ENCODE results near the gene HS2ST1.
"Not testable (repeated sequence)": the region's sequence is repeated elsewhere in the genome, so short reads cannot be mapped to it uniquely, and the experiment has no call there.

Gene HS2ST1

GRCh38 chr1:87052400-87052799 lies 138.0 kb downstream of the HS2ST1 start:
- H3K4me3 ChIP-seq (ENCODE audit: low read depth, low read length): no peak overlapping the region
- no peak for DNase-seq (ENCODE audit: low read depth)

- DNase-seq (ENCODE audit: low read depth): no peak
- H3K4me3 ChIP-seq (ENCODE audit: low read depth, low read length): no peak overlapping the region
Measured at GRCh38 chr1:87052961-87053360, 138.5 kb downstream of the HS2ST1 start.

DNA sequence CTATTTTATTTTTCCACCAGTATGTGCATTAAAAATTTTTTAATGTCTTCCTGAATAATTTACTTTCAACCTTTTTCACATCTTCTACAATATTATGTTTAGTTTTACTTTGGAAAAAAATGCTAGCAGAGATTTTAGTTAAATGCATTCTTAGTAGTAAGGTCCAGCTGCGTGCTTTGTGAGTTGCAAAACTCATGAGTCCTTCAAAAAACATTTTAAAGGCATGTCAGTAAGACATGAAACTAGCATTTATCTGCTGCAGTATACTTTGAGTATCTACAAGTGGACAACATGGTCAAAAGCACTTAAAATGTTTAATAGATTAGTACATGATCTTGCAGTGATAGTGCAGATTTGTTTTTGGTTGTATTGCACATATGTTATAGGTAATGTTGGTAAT lies 139.0 kb downstream of the HS2ST1 start:
- H3K4me3 ChIP-seq (ENCODE audit: low read depth, low read length): no peak overlapping the region
- DNase-seq (ENCODE audit: low read depth): no peak

GRCh38 chr1:87056974-87057373 lies 142.5 kb downstream of the HS2ST1 start:
- no peak overlapping the region for H3K4me3 ChIP-seq (ENCODE audit: low read depth, low read length)
- DNase-seq (ENCODE audit: low read depth): no peak

DNA sequence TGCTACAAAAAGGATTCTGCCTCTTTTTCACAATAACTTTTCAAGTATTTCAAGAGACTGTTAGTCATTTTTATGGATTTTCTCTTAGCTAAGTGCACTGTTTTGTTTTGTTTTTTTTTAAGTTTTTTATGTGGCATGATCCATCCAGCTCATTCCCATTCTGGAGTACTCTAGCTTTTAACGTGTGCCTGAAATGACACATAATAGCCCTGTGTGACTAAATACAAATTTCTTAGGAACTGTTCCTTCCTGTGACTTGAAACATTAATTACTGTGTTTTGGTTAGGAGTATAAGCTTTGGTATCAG lies 143.9 kb downstream of the HS2ST1 start:
- no peak for DNase-seq (ENCODE audit: low read depth)
- H3K4me3 ChIP-seq (ENCODE audit: low read depth, low read length): no peak overlapping the region

DNA sequence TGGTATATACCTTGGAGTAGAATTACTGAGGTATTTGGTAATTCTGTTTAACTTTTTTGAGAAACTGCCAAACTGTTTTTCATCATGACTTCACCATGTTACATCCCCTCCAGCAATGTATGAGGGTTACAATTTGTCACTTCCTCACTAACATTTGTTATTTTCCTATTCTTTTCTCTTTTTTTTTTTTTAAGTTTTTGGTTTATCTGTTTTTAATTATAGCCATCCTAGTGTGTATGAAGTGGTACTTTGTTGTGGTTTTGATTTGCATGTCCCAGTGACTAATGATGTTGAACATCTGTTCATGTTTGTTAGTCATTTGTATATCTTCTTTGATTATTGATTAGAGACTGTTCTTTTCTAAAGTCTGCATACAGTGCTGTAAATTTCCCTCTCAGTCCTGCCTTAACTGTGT lies 147.3 kb downstream of the HS2ST1 start:
- no peak overlapping the region for H3K4me3 ChIP-seq (ENCODE audit: low read depth, low read length)
- DNase-seq (ENCODE audit: low read depth): no peak

GRCh38 chr1:87062687-87063086 lies 148.3 kb downstream of the HS2ST1 start:
- DNase-seq (ENCODE audit: low read depth): no peak
- no peak overlapping the region for H3K4me3 ChIP-seq (ENCODE audit: low read depth, low read length)

DNA sequence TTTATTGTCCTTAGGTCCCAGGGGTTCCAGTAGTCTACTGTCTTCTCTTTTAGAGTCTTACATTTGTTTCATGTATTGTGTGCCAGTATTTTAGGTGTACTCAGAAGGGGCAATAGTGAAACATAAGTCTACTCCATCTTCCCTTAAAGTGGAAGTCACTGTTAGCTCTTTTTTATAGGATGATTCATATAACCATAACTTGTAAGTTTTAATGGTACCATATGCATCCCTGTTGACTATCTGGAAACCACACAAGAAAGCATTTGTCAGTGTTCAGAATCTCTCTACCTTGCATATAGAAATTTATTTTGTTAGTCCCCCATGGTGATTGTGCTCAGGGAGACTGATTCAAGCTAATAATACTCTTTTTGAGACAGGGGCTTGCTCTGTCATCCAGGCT lies 149.9 kb downstream of the HS2ST1 start:
- DNase-seq (ENCODE audit: low read depth): no peak
- H3K4me3 ChIP-seq (ENCODE audit: low read depth, low read length): no peak overlapping the region

GRCh38 chr1:87064986-87065385 lies 150.6 kb downstream of the HS2ST1 start:
- H3K4me3 ChIP-seq (ENCODE audit: low read depth, low read length): no peak overlapping the region
- DNase-seq (ENCODE audit: low read depth): no peak

- H3K4me3 ChIP-seq (ENCODE audit: low read depth, low read length); DNase-seq (ENCODE audit: low read depth): not testable (repeated sequence)
Measured at GRCh38 chr1:87066708-87067107, 152.3 kb downstream of the HS2ST1 start.

- no peak overlapping the region for H3K4me3 ChIP-seq (ENCODE audit: low read depth, low read length)
- DNase-seq (ENCODE audit: low read depth): no peak
Measured at GRCh38 chr1:87072411-87072810, 158.0 kb downstream of the HS2ST1 start.

GRCh38 chr1:87072904-87073303 lies 158.5 kb downstream of the HS2ST1 start:
- H3K4me3 ChIP-seq (ENCODE audit: low read depth, low read length): no peak overlapping the region
- no peak for DNase-seq (ENCODE audit: low read depth)

GRCh38 chr1:87074001-87074795 lies 159.8 kb downstream of the HS2ST1 start:
- no peak for DNase-seq (ENCODE audit: low read depth)
- no peak overlapping the region for H3K4me3 ChIP-seq (ENCODE audit: low read depth, low read length)

- H3K4me3 ChIP-seq (ENCODE audit: low read depth, low read length): no peak overlapping the region
- no peak for DNase-seq (ENCODE audit: low read depth)
Measured at GRCh38 chr1:87077959-87078639, 163.7 kb downstream of the HS2ST1 start.

GRCh38 chr1:87084244-87084836 lies 169.9 kb downstream of the HS2ST1 start:
- DNase-seq (ENCODE audit: low read depth): no peak
- no peak overlapping the region for H3K4me3 ChIP-seq (ENCODE audit: low read depth, low read length)

- no peak overlapping the region for H3K4me3 ChIP-seq (ENCODE audit: low read depth, low read length)
- no peak for DNase-seq (ENCODE audit: low read depth)
Measured at GRCh38 chr1:87086120-87086519, 171.7 kb downstream of the HS2ST1 start.

DNA sequence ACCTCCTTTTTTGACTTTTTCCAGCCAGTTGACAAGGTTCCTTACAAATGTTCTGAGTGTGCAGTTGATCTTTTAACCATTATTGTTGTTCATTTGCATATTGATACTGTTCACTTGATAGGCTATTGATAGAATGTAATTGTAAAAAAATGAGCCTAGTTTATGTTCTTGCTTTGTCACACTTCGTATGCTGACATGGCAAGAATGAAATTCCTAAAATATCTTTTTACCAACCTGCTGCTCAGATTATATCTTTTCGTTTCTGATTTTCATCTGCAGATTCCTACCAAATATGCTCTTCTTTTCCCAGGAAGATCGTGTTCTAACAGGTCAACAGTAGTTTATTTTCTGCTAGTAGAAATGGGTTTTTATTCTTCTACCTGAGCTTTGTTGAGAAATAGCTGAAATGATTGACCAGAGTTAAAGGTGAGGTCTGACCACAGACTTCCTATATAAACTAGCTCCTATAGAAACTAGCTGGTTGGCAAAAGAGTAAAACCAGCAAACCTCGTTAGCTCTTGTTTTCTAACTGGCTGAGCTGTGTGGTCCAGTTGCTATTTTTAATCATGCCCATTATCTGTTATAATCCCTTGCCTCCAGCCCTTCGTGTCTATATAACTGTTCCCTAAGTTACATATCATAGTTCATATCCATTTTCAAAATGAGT lies 174.8 kb downstream of the HS2ST1 start:
- no peak overlapping the region for H3K4me3 ChIP-seq (ENCODE audit: low read depth, low read length)
- DNase-seq (ENCODE audit: low read depth): no peak

GRCh38 chr1:87089823-87090222 lies 175.4 kb downstream of the HS2ST1 start:
- no peak overlapping the region for H3K4me3 ChIP-seq (ENCODE audit: low read depth, low read length)
- no peak for DNase-seq (ENCODE audit: low read depth)

- H3K4me3 ChIP-seq (ENCODE audit: low read depth, low read length): no peak overlapping the region
- DNase-seq (ENCODE audit: low read depth): no peak
Measured at GRCh38 chr1:87091425-87091824, 177.0 kb downstream of the HS2ST1 start.

DNA sequence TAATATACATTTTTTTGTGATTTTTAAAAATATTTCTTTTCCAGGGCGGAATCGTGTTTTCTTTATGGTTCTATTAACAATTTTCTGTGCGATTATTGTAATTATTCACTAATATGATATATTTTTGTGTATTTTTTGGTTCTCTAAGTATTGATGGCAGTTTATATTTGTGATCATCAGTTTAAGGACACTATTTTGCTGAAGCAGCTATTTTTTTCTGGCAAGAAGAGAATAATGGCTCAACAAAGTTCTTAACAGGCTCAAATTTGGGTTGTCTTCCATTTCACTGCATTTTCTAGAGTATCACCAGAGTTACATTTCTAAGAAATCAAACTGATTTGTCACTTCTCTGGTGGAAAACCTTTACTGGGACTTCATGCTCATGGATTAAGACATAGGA lies 178.4 kb downstream of the HS2ST1 start:
- H3K4me3 ChIP-seq (ENCODE audit: low read depth, low read length): no peak overlapping the region
- no peak for DNase-seq (ENCODE audit: low read depth)

All from skeletal muscle cell (primary cell).